Liver (tissue), 9 donors: ENCODE data around the gene DKKL1. TPM values are rescaled to one million over a fixed set of nuclear protein-coding genes. Genes with fewer than 3 reads are reported as not detected.
"Not testable (repeated sequence)": the region's sequence is repeated elsewhere in the genome, so short reads cannot be mapped to it uniquely, and the experiment has no call there.

Experiments
- DNase-seq: peaks from one replicate; pipeline ENCODE4 v3.0.0-alpha.2; 2017; ENCODE audit warnings: low spot score
- H3K27ac ChIP-seq, 2 donors: one replicate each; pipeline ENCODE4 v1.7.0; 2013; ENCODE audit warnings: inconsistent platforms in 2 of 2, low read length in 2 of 2, control low read depth in 1 of 2, low read depth in 1 of 2, mild to moderate bottlenecking in 1 of 2
- H3K27me3 ChIP-seq, 4 donors: one replicate each; pipeline versions ENCODE4 v1.6.1 to v1.7.0; 2013; ENCODE audit warnings: low read length in 3 of 4, inconsistent platforms in 1 of 4, mild to moderate bottlenecking in 1 of 4, moderate library complexity in 1 of 4; ENCODE audit not compliant: control insufficient read depth in 4 of 4, insufficient read depth in 4 of 4
- H3K36me3 ChIP-seq, 4 donors: one replicate each; pipeline versions ENCODE4 v1.6.1 to v1.7.0; 2013; ENCODE audit warnings: low read length in 3 of 4, mild to moderate bottlenecking in 3 of 4, low read depth in 1 of 4, moderate library complexity in 1 of 4; ENCODE audit not compliant: control insufficient read depth in 4 of 4, insufficient read depth in 3 of 4
- H3K4me1 ChIP-seq, 4 donors: one replicate each; pipeline versions ENCODE4 v1.6.1 to v1.7.0; 2013; ENCODE audit warnings: low read length in 3 of 4, mild to moderate bottlenecking in 3 of 4, moderate library complexity in 1 of 4; ENCODE audit not compliant: control insufficient read depth in 4 of 4, insufficient read depth in 4 of 4
- H3K4me3 ChIP-seq, 3 donors: one replicate each; pipeline versions ENCODE4 v1.6.1 to v1.7.0; 2013; ENCODE audit warnings: low read length in 3 of 3, control low read depth in 1 of 3, low read depth in 1 of 3, mild to moderate bottlenecking in 1 of 3
- H3K9ac ChIP-seq, 2 donors: one replicate each; pipeline ENCODE4 v1.7.0; 2013; ENCODE audit warnings: low read length in 2 of 2, mild to moderate bottlenecking in 2 of 2, moderate library complexity in 2 of 2, control low read depth in 1 of 2, low read depth in 1 of 2
- H3K9me3 ChIP-seq, 4 donors: one replicate each; pipeline versions ENCODE4 v1.6.1 to v1.7.0; 2013; ENCODE audit warnings: low read length in 3 of 4; ENCODE audit not compliant: control insufficient read depth in 4 of 4
- ATF3 ChIP-seq: IDR thresholded peaks from 2 replicates; pipeline ENCODE4 v1.6.1; 2016; ENCODE audit warnings: antibody characterized with exemption
- CTCF ChIP-seq: fragments of 150-350 bp; IDR thresholded peaks from 2 replicates; pipeline ENCODE4 v1.5.1; 2017; ENCODE audit warnings: improper control_type of control experiment, low read depth, low read length; ENCODE audit not compliant: missing input control
- EGR1 ChIP-seq, 2 donors: IDR thresholded peaks; 2 replicates each; pipeline ENCODE4 v1.6.1; 2016 to 2018; ENCODE audit warnings: antibody characterized with exemption in 2 of 2, low read depth in 2 of 2
- FOXA2 ChIP-seq: IDR thresholded peaks from 2 replicates; pipeline ENCODE4 v1.6.1; 2016; ENCODE audit warnings: antibody characterized with exemption
- GABPA ChIP-seq, 2 donors: IDR thresholded peaks in 1 of 2; conservative IDR thresholded peaks in 1 of 2; 2 replicates each; pipeline ENCODE4 v1.6.1; 2016; ENCODE audit warnings: antibody characterized with exemption in 2 of 2, mild to moderate bottlenecking in 1 of 2, moderate library complexity in 1 of 2
- HNF4A ChIP-seq, 2 donors: conservative IDR thresholded peaks; 2 replicates each; pipeline ENCODE4 v1.6.1; 2016; ENCODE audit warnings: antibody characterized with exemption in 2 of 2, mild to moderate bottlenecking in 2 of 2
- HNF4G ChIP-seq: IDR thresholded peaks from 2 replicates; pipeline ENCODE4 v1.6.1; 2016; ENCODE audit warnings: antibody characterized with exemption
- JUND ChIP-seq, 2 donors: IDR thresholded peaks; 2 replicates each; pipeline ENCODE4 v1.6.1; 2016; ENCODE audit warnings: antibody characterized with exemption in 2 of 2
- MAX ChIP-seq: IDR thresholded peaks from 2 replicates; pipeline ENCODE4 v1.6.1; 2016; ENCODE audit warnings: antibody characterized with exemption
- NR2F2 ChIP-seq: IDR thresholded peaks from 2 replicates; pipeline ENCODE4 v1.6.1; 2016; ENCODE audit warnings: antibody characterized with exemption
- RAD21 ChIP-seq, 2 donors: IDR thresholded peaks; 2 replicates each; pipeline ENCODE4 v1.6.1; 2016; ENCODE audit warnings: antibody characterized with exemption in 2 of 2, mild to moderate bottlenecking in 2 of 2
- REST ChIP-seq: IDR thresholded peaks from 2 replicates; pipeline ENCODE4 v1.6.1; 2016; ENCODE audit warnings: antibody characterized with exemption, mild to moderate bottlenecking
- RXRA ChIP-seq, 2 donors: IDR thresholded peaks; 2 replicates each; pipeline ENCODE4 v1.6.1; 2017 to 2018; ENCODE audit warnings: antibody characterized with exemption in 2 of 2, mild to moderate bottlenecking in 1 of 2
- SP1 ChIP-seq: IDR thresholded peaks from 2 replicates; pipeline ENCODE4 v1.6.1; 2018; ENCODE audit warnings: antibody characterized with exemption, mild to moderate bottlenecking
- TAF1 ChIP-seq: conservative IDR thresholded peaks from 2 replicates; pipeline ENCODE4 v1.6.1; 2016; ENCODE audit warnings: antibody characterized with exemption, mild to moderate bottlenecking
- YY1 ChIP-seq: IDR thresholded peaks from 2 replicates; pipeline ENCODE4 v1.6.1; 2016; ENCODE audit warnings: antibody characterized with exemption, mild to moderate bottlenecking
- ZBTB33 ChIP-seq: IDR thresholded peaks from 2 replicates; pipeline ENCODE4 v1.6.1; 2016; ENCODE audit warnings: antibody characterized with exemption
- WGBS: extraction: QIAGEN DNeasy Blood & Tissue Kit; methylation state at CpG from one replicate; pipeline ENCODE4 v1.1.7; 2013; 5-methylcytosine and 5-hydroxymethylcytosine counted together
- polyA plus RNA-seq, 2 donors: library from polyadenylated mRNA; stranded (reverse) in 1 of 2; unstranded in 1 of 2; fragments of 200-250 nt in 1 of 2; fragments of >200 nt in 1 of 2; fragmentation: Nextera tagmentation in 1 of 2; extraction: Ambion mirVana in 1 of 2; gene quantifications; one replicate each; pipeline versions ENCODE4 v1.2.1 to v1.2.3, GENCODE V29; 2013 to 2015
- total RNA-seq, 2 donors: library from RNA; depleted of rRNA; stranded (reverse); fragments of >200 nt; gene quantifications; one replicate each; pipeline ENCODE4 v1.2.3, GENCODE V29; 2014
- donor health status: healthy.
- donor health status: healthy.
- donor health status: healthy.
- donor health status: healthy.
- donor health status: healthy.

Gene DKKL1
- total and polyA plus RNA-seq, 4 donors, result 0.14 to 0.16 TPM; not detected in 2

- peaks cover 0 to 3% (median 0%) of the 10 kb centered on the region in 4 donors for H3K36me3 ChIP-seq
These were observed 45.4 kb upstream of the DKKL1 start for GRCh38 chr19:49318296-49318695.

GRCh38 chr19:49324801-49325576, 38.7 kb upstream of the DKKL1 start, which contains the start of gene SLC6A16:
Gene SLC6A16, minus strand, starts transcription at chr19:49325191. Its CDS starts 13,844 bp downstream, at chr19:49311347.
- 94% methylated on average over 38 of the region's 38 CpGs for WGBS
- Histone ChIP-seq H3K4me1 (no peaks in the 10 kb centered on the region), H3K4me3 (no peak within 1 kb of the TSS), H3K36me3 (no peaks in the 10 kb centered on the region), H3K9ac (no peak within 1 kb of the TSS), H3K9me3 (no peaks in the 10 kb centered on the region), H3K27me3 (no peaks in the 10 kb centered on the region), H3K27ac (no peak within 1 kb of the TSS)
- DNase-seq, result no peak
- TF ChIP-seq ATF3 (no peak), CTCF (no peak), RAD21 (IDR thresholded peaks at IDR 0.05) (no peak), GABPA (IDR thresholded peaks at IDR 0.05 in 1 of 2, conservative IDR thresholded peaks at IDR 0.05 in 1 of 2) (no peak), NR2F2 (no peak), HNF4A (conservative IDR thresholded peaks at IDR 0.05) (no peak), SP1 (no peak), YY1 (no peak), REST (no peak), MAX (no peak), FOXA2 (no peak), TAF1 (no peak), HNF4G (no peak), RXRA (IDR thresholded peaks at IDR 0.05) (no peak), EGR1 (IDR thresholded peaks at IDR 0.05; ENCODE audit: low read depth in 2 of 2) (no peak), JUND (IDR thresholded peaks at IDR 0.05) (no peak), ZBTB33 (no peak)

More at GRCh38 chr19:49318296-49318695, 45.4 kb upstream of the DKKL1 start:
- Histone ChIP-seq H3K9me3 (peaks cover 0 to 5% (median 1%) of the 10 kb centered on the region in 4 donors), H3K9ac (no peak overlapping the region), H3K4me1 (no peaks in the 10 kb centered on the region), H3K27ac (no peak overlapping the region), H3K4me3 (no peak overlapping the region), H3K27me3 (no peaks in the 10 kb centered on the region)
- no peak for DNase-seq
- TF ChIP-seq NR2F2 (no peak), MAX (no peak), JUND (IDR thresholded peaks at IDR 0.05) (no peak), TAF1 (no peak)

- H3K9ac ChIP-seq, H3K9me3 ChIP-seq, H3K4me3 ChIP-seq, H3K4me1 ChIP-seq, H3K27me3 ChIP-seq, H3K27ac ChIP-seq, DNase-seq, H3K36me3 ChIP-seq: not testable (repeated sequence)
- WGBS, result 94% methylated on average over 13 of the region's 13 CpGs
These were observed 37.9 kb upstream of the DKKL1 start for GRCh38 chr19:49325756-49326155.
